Panc1 (cell line): ENCODE measurements around the gene TSHZ2. TPM values are rescaled to one million over a fixed set of nuclear protein-coding genes. Genes with fewer than 3 reads are reported as not detected.

ENCODE experiments used
- ATAC-seq: fragments of 200-7000 bp; cut with Tn5 transposase; 2 replicates; pipeline ENCODE4 v1.9.1; 2020; ENCODE audit warnings: mild to moderate bottlenecking, moderate library complexity
- BruUV-seq: library from RNA; stranded (reverse); fragments of 400-500 nt; replicated peaks from 2 replicates; lab custom pipeline; 2021; lab: Mats Ljungman, UMichigan
- CTCF ChIA-PET: fragments of 300-600 bp; sonication (Branson Sonifier 250); formaldehyde crosslinking; loops from one replicate; lab custom pipeline; 2022; ENCODE audit warnings: antibody characterized with exemption; lab: Charles Lee
- POLR2A ChIA-PET: fragments of 300-600 bp; sonication (Branson Sonifier 250); formaldehyde crosslinking; loops from one replicate; lab custom pipeline; 2022; ENCODE audit warnings: antibody characterized with exemption; lab: Charles Lee
- DNase-seq: peaks from one replicate; pipeline ENCODE4 v3.0.0-alpha.2; 2010; ENCODE audit warnings: low read depth, low spot score
- H3K27ac ChIP-seq: 2 replicates; pipeline ENCODE4 v1.5.1; 2011; ENCODE audit warnings: mild to moderate bottlenecking, low read length, inconsistent platforms
- H3K27me3 ChIP-seq: fragments of 200-500 bp; sonication (Bioruptor generic); 2 replicates; pipeline ENCODE4 v1.6.0; 2014; ENCODE audit warnings: low read length, inconsistent platforms; ENCODE audit not compliant: control insufficient read depth, insufficient read depth
- H3K36me3 ChIP-seq: fragments of 200-500 bp; sonication (Bioruptor generic); 2 replicates; pipeline ENCODE4 v1.5.1; 2014; ENCODE audit warnings: inconsistent platforms, mild to moderate bottlenecking, low read length, moderate library complexity; ENCODE audit not compliant: control insufficient read depth, insufficient read depth
- H3K4me1 ChIP-seq: 2 replicates; pipeline ENCODE4 v1.5.1; 2011; ENCODE audit warnings: inconsistent platforms, mild to moderate bottlenecking, low read length, moderate library complexity; ENCODE audit not compliant: control insufficient read depth, insufficient read depth
- H3K4me3 ChIP-seq, 2 experiments: 2 replicates each; pipeline ENCODE4 v1.5.1; 2011 to 2012; ENCODE audit warnings: low read depth in 2 of 2, low read length in 2 of 2, mild to moderate bottlenecking in 2 of 2, inconsistent platforms in 1 of 2, moderate library complexity in 1 of 2
- H3K9me3 ChIP-seq: fragments of 200-500 bp; sonication (Bioruptor generic); 2 replicates; pipeline ENCODE4 v1.5.1; 2014; ENCODE audit warnings: low read depth, mild to moderate bottlenecking, inconsistent platforms, low read length, moderate library complexity; ENCODE audit not compliant: control insufficient read depth, insufficient read depth
- CTCF ChIP-seq: fragments of 450-650 bp; IDR thresholded peaks from 2 replicates; pipeline ENCODE4 v1.5.1; 2017; ENCODE audit warnings: mild to moderate bottlenecking
- POLR2AphosphoS5 ChIP-seq: IDR thresholded peaks from 2 replicates; pipeline ENCODE4 v1.6.1; 2012; ENCODE audit warnings: mild to moderate bottlenecking, low read depth, low read length, moderate library complexity
- REST ChIP-seq, 2 experiments: IDR thresholded peaks; 2 replicates each; pipeline ENCODE4 v1.6.1; 2011 to 2012; ENCODE audit warnings: low read depth in 2 of 2, control low read depth in 1 of 2, low read length in 1 of 2, mild to moderate bottlenecking in 1 of 2, moderate library complexity in 1 of 2; ENCODE audit not compliant: insufficient read depth in 1 of 2
- SIN3A ChIP-seq: IDR thresholded peaks from 2 replicates; pipeline ENCODE4 v1.6.1; 2012; ENCODE audit warnings: low read depth, mild to moderate bottlenecking, low read length, moderate library complexity, borderline replicate concordance; ENCODE audit not compliant: insufficient read depth
- TCF7L2 ChIP-seq: IDR thresholded peaks from 2 replicates; pipeline ENCODE4 v1.6.1; 2011; ENCODE audit warnings: mild to moderate bottlenecking, low read depth, low read length, inconsistent platforms
- in situ Hi-C: cut with HindIII; loops from 2 replicates; pipeline ENCODE4 v1.10.0; 2016; ENCODE audit warnings: low sequenced_read_pairs, low pct_unique_long_range_greater_than_20kb
- intact Hi-C: fragments of 100-400 bp; cut with micrococcal nuclease; formaldehyde crosslinking; loops from one replicate; pipeline ENCODE4 v1.10.0; 2022; ENCODE audit not compliant: unreplicated experiment
- total RNA-seq: library from RNA; stranded (reverse); gene quantifications from one replicate; pipeline ENCODE4 v1.2.1, GENCODE V29; 2021; ENCODE audit not compliant: unreplicated experiment

TSHZ2 gene
- total RNA-seq, 1 experiment from 2014 or later, result 0.36 TPM

DNA sequence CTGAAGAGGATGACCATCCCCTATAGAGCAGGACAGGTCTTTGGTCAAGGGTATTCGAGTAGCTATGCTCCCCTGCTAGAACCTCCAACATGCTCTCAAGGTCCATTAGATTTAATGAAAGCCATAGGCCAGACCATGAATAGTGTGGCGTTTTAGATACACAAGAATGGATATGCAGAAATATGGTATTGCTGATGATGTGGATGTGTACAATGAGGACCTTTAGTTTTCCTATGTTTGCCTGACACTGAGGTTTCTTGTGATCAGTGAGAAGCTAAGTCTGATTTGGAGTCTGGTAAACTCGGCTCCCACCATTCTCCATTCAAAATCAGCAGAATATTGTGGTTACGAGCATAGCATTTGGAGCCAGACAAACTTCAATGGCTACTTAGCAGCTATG lies 125.6 kb downstream of the TSHZ2 start:
- H3K36me3 ChIP-seq, result no peaks in the 10 kb centered on the region
- intact Hi-C loops (no loop called here), in situ Hi-C loops (no loop called here)
- H3K27ac ChIP-seq, result no peak overlapping the region
- H3K9me3 ChIP-seq, result no peaks in the 10 kb centered on the region
- ATAC-seq (no peak), DNase-seq (no peak)
- no peak for TF ChIP-seq TCF7L2
- TF ChIP-seq POLR2AphosphoS5, result no peak
- no peak for TF ChIP-seq CTCF
- TF ChIP-seq SIN3A, result no peak
- TF ChIP-seq REST (IDR thresholded peaks at IDR 0.05; ENCODE audit: insufficient read depth in 1 of 2, low read depth in 2 of 2, low read length in 1 of 2), result no peak
- no peaks in the 10 kb centered on the region for H3K4me1 ChIP-seq
- no TSS peak for BruUV-seq
- H3K4me3 ChIP-seq, result no peak overlapping the region
- POLR2A ChIA-PET, result no interaction called here
- CTCF ChIA-PET, result no interaction called here
- no peaks in the 10 kb centered on the region for H3K27me3 ChIP-seq

DNA sequence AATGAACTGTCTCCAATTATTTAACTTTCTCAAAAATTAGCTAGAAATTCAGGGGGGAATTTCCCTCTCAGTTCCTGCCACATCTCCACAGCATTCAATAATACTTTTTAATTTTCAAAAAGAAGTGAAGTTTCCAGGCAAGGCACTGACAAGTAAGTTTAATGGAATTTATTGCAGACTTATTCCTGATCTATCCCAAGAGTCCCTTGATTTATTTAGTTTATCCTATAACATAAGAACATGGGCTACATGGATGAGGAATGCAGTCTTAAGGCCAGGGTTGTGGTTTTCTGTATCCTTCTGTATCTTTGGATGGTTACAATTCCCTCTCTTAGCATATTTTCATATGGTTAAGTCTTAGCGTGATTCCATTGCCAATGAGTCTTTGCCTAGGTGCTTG lies 126.5 kb downstream of the TSHZ2 start:
- no peak overlapping the region for H3K4me3 ChIP-seq
- ChIA-PET CTCF (no interaction called here), POLR2A (no interaction called here)
- ATAC-seq, result no peak
- TF ChIP-seq SIN3A (no peak), REST (IDR thresholded peaks at IDR 0.05; ENCODE audit: insufficient read depth in 1 of 2, low read depth in 2 of 2, low read length in 1 of 2) (no peak), POLR2AphosphoS5 (no peak), TCF7L2 (no peak), CTCF (no peak)
- H3K27ac ChIP-seq, result no peak overlapping the region
- in situ Hi-C loops (no loop called here), intact Hi-C loops (no loop called here)
- no peaks in the 10 kb centered on the region for H3K4me1 ChIP-seq
- no TSS peak for BruUV-seq
- no peaks in the 10 kb centered on the region for H3K36me3 ChIP-seq
- H3K27me3 ChIP-seq, result no peaks in the 10 kb centered on the region
- H3K9me3 ChIP-seq, result no peaks in the 10 kb centered on the region
- no peak for DNase-seq
